Stomach (tissue), 4 donors: ENCODE results near the gene PIM1.
A peak's percentile ranks its signal among the peaks of the same experiment; 100 is the strongest.

Experiments used
- EP300 ChIP-seq: sonication (generic); formaldehyde crosslinking; IDR thresholded peaks from one replicate; pipeline ENCODE4 v1.6.1; 2017; ENCODE audit warnings: antibody characterized with exemption
- TF ChIP-seq, protein P1 (sequence below), 7 experiments: fragments of 450-650 bp in 4 of 7; fragments of 200-600 bp in 3 of 7; sonication (generic) in 3 of 7; IDR thresholded peaks; one replicate each; pipeline ENCODE4 v1.5.1; 2016 to 2019; ENCODE audit warnings: antibody characterized with exemption in 7 of 7, control low read depth in 2 of 7, mild to moderate bottlenecking in 1 of 7

DNA sequence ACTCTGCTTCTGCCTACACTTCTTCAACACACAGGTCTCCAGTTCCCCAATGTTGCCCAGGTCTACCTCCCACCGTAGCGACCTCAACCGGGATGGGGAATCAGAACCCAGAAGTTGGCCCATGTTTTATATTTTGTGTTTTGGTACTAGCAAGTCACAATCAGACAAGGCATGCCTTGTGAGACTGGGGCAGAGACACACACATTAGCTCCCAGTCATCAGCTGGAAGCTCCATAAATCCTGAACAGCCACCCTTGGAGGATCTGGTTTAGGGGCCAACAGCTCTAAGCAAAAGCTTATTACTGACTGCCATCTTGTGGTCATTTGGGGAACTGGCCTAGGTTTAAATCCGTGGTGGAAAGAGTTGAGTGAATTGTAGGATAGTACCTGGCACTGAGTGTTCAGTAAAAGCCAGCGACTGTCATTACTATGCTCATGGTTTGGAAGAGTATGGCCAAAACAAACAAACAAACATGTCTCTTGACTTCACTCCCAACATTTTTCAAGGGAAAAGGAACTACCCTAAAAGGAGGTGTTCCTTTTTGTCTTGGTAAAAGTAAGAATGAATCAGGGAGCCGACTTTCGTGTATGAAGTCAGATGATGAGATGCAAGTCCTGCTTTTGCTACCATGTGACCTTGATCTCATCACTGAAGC is 40.5 kb downstream of the PIM1 start:
- TF ChIP-seq, protein P1, sequence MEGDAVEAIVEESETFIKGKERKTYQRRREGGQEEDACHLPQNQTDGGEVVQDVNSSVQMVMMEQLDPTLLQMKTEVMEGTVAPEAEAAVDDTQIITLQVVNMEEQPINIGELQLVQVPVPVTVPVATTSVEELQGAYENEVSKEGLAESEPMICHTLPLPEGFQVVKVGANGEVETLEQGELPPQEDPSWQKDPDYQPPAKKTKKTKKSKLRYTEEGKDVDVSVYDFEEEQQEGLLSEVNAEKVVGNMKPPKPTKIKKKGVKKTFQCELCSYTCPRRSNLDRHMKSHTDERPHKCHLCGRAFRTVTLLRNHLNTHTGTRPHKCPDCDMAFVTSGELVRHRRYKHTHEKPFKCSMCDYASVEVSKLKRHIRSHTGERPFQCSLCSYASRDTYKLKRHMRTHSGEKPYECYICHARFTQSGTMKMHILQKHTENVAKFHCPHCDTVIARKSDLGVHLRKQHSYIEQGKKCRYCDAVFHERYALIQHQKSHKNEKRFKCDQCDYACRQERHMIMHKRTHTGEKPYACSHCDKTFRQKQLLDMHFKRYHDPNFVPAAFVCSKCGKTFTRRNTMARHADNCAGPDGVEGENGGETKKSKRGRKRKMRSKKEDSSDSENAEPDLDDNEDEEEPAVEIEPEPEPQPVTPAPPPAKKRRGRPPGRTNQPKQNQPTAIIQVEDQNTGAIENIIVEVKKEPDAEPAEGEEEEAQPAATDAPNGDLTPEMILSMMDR (IDR thresholded peaks at IDR 0.05): peak in 6 of 7 experiments; percentile 48 to 99 (median 97)
- TF ChIP-seq EP300: no peak
